NOMO-1 treated with dmso at 0.1 percent for 144 hours (cell line): ENCODE results near the gene ALKBH5.

Experiments
- DNase-seq: peaks from one replicate; lab custom pipeline; 2025; ENCODE audit not compliant: unreplicated experiment; lab: John Stamatoyannopoulos, UW

The ALKBH5 gene

GRCh38 chr17:18217412-18218015, 33.9 kb downstream of the ALKBH5 start:
- DNase-seq, result peak; percentile 20

GRCh38 chr17:18218756-18219415, 35.3 kb downstream of the ALKBH5 start:
- DNase-seq, result no peak

GRCh38 chr17:18224053-18224386, 40.4 kb downstream of the ALKBH5 start:
- DNase-seq, result no peak

GRCh38 chr17:18224387-18225120, 40.9 kb downstream of the ALKBH5 start:
- DNase-seq, result no peak

- peak; percentile 86 for DNase-seq
Observed at GRCh38 chr17:18225121-18225641, 41.6 kb downstream of the ALKBH5 start, which contains the start of gene LLGL1. LLGL1 (plus strand) TSS chr17:18225635; CDS start chr17:18225683, 48 bp downstream.

DNA sequence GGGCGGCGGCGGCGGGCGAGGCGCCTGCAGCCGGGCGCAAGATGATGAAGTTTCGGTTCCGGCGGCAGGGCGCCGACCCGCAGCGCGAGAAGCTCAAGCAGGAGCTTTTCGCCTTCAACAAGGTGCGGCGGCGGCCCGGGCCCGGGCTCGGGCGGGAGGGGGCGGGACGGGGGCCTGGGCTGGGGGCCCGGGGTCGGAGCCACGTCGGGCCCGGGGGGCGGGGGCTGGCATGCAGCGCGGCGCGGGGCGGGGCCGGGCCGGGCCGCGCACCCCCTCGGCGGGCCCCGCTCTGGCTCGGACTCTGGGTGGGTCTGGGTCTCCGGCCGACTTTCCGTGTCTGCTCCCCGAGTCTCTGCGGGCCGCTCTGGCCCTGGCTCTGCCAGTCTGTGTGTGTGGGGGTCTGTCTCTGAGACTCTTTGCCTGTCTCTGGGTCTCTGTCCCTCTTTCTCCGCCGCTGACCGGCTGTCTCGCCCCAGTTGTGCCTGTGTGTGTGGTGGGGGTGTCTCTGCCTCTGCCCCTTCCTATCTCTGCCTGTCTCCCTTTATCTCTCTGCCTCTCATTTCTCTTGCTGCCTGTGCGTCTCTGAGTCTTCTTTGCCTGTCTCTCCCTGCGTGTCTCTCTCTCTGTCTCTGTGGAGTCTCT, 42.1 kb downstream of the ALKBH5 start:
- no peak for DNase-seq

GRCh38 chr17:18226284-18226945, 42.8 kb downstream of the ALKBH5 start:
- DNase-seq, result no peak

- no peak for DNase-seq
Observed at GRCh38 chr17:18227635-18228034, 44.0 kb downstream of the ALKBH5 start.

DNA sequence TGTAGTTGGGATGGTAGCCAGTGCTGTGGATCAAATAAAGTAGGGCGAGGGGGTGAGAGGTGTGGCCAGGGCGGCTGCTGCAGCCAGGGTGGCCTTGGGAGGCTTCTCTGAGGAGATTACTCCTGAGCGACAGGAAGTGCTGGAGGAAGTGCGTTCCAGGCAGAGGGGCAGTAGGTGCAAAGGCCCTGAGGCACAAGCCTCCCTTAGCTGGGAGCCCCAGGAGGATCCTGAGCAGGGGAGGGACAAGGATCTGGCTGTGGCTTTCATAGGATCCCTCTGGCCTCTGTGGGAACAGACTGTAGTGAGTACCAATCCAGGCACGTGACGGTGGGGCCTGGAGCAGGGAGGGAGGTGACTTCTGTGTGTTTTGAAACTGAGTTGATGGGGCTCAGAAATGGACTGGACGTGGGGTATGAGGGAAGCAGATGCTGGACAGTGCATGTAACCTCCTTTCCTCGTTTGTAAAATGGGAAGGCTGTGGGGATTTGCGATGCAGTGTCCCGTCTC, 44.6 kb downstream of the ALKBH5 start:
- DNase-seq, result no peak

GRCh38 chr17:18229254-18229653, 45.6 kb downstream of the ALKBH5 start:
- no peak for DNase-seq

DNA sequence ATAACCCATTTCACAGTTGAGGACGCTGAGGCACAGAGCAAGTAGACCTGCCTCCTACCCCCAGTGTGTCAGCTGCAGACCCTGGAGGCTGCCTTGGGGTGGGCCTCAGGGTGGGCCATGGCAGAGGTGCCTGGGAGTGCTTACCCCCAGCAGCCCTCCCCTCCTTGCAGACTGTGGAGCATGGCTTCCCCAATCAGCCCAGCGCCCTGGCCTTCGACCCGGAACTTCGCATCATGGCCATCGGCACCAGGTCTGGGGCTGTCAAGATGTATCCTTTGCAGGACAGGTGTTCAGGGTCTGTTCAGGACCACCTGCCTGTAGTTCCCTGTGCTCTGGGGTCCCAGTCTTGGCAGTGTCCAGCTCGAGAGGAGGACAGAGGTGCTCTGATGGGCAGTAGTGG, 46.1 kb downstream of the ALKBH5 start:
- no peak for DNase-seq

- no peak for DNase-seq
Observed at GRCh38 chr17:18230288-18231141, 46.9 kb downstream of the ALKBH5 start.

DNA sequence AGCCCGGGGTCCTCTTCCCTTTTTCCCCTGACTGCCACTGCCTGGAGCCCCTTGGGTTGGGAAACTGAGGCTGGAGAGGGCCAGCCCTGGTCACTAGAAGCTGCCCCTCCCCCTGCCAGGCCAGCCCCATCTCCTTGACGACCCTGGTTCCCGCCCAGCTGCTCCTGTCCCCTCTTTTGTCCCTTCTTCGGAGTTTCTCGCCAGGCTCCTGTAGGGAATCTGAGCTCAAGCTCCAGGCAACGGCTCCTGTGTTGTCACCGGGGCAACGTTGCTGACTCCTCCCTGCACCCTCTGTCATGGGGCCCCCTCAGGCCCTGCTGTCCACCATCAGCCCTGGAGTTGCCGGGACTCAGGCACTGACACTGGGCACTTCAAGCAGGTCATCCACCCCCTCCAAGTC, 47.5 kb downstream of the ALKBH5 start:
- no peak for DNase-seq

DNA sequence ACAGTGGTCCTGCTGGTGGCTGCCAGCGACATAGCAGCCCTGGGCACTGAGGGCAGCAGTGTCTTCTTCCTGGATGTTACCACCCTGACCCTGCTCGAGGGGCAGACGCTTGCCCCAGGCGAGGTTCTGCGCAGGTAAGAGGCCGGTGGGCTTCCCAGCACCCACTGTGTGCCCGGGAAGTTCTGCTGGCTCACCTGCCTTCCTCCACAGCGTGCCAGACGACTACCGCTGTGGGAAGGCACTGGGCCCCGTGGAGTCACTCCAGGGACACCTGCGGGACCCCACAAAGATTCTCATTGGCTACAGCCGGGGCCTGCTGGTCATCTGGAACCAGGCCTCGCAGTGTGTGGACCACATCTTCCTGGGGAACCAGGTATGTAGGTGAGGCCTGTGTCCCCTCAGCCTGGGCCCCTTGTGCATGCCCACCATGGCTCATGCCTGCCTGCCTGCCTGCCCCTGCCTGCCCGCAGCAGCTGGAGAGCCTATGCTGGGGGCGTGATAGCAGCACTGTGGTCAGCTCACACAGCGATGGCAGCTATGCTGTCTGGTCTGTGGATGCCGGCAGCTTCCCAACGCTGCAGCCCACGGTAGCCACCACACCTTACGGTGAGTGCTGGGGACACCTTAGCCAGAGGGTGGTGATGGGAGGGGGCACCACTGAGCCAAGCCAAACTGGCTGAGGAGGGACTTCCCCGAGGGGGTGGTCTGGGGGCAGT, 50.3 kb downstream of the ALKBH5 start:
- no peak for DNase-seq

GRCh38 chr17:18234853-18235380, 51.3 kb downstream of the ALKBH5 start:
- no peak for DNase-seq

DNA sequence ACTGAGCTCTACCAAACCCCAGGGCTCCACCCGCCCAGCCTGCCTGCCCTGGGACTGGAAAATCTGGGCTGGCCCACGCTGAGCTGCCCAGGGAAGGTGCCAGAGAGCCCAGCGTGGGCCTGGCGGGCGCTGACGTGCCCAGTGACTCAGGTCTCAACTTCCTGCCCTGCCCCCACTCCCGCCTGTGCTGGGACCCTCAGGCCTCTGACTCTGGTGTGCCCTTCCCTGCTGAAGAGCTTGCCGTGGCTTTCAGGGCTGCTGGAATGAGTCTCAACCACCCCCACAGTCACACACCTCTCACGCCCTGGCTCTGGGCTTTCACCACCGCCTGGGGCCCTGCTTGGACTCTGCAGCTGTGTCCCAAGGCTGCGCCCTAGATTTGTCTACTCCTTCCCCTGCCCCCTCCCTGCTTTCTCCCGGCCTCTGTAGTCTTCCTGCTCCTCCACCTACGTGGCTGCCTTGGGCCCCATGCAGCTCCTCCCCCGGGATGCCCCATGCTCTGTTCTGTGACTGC, 52.2 kb downstream of the ALKBH5 start:
- no peak for DNase-seq

DNA sequence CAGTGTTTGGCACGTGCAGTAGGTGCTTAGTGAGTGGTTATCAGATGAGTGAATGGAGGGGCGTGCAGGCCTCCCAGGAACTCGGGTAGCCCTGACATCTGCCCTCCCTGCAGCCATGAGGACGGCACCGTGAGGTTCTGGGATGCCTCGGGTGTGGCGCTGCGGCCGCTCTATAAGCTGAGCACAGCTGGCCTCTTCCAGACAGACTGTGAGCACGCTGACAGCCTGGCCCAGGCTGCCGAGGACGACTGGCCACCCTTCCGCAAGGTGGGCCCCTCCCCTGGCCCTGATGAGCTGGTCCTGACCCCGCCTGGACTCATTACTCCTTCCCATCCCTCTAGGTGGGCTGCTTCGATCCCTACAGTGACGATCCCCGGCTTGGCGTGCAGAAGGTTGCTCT, 52.9 kb downstream of the ALKBH5 start:
- no peak for DNase-seq

GRCh38 chr17:18237461-18237860, 53.8 kb downstream of the ALKBH5 start:
- no peak for DNase-seq

DNA sequence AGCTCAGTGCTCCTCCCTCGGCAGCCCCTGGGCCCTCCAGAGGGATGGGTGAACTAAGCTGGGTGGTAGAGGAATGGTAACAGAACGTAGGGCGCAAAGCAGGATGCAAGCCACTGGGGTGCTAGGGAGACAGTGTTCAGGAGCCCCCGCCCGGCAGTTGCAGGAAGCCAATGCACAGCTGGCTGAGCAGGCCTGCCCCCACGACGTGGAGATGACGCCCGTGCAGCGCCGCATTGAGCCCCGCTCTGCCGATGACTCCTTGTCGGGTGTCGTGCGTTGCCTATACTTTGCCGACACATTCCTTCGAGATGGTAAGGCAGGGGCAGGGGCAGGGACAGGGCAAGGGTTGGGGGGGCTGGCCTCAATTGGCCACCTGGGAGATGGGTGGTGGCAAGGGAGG, 54.7 kb downstream of the ALKBH5 start:
- DNase-seq, result no peak
